HG03575 (cell line): ENCODE data around the gene INPP5D.
"Not testable (repeated sequence)": the region's sequence is repeated elsewhere in the genome, so short reads cannot be mapped to it uniquely, and the experiment has no call there.

Experiments used
- ATAC-seq: cut with Tn5 transposase; IDR thresholded peaks from one replicate; pipeline ENCODE4 v1.9.1; 2021; ENCODE audit not compliant: unreplicated experiment, insufficient number of reproducible peaks, low FRiP score; ENCODE audit errors: extremely low read depth

The INPP5D gene

DNA sequence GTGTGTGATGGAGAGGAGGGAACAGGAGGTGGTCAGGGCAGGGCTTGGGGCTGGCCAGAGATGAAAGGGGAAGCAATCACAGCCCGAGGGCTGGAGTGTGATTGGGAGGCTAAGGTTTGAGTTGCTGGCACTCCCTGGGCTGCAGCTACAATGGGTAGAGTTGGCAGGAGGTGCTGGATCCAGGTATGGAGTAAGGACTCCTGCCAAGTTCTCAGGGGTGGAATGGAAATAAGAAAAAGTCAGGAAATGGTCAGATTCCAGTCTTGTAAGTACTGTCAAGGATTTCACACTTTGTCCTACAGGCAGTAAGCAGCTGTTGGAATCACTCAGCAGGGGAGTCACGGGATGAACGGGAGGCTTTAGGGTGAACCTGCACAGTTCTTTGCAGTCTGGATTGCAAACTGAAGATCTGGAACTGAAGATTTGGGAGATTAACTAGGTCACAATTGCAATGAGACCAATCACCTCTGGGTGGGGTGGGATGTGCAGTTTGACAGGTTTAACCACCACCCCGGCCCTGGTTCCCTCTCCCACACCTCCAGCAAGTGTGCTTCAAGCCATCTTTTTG, 10.9 kb upstream of the INPP5D start:
- no peak for ATAC-seq

- no peak for ATAC-seq
These were observed 8.6 kb upstream of the INPP5D start for GRCh38 chr2:233051241-233052149.

GRCh38 chr2:233052517-233052916, 7.6 kb upstream of the INPP5D start:
- ATAC-seq: not testable (repeated sequence)

DNA sequence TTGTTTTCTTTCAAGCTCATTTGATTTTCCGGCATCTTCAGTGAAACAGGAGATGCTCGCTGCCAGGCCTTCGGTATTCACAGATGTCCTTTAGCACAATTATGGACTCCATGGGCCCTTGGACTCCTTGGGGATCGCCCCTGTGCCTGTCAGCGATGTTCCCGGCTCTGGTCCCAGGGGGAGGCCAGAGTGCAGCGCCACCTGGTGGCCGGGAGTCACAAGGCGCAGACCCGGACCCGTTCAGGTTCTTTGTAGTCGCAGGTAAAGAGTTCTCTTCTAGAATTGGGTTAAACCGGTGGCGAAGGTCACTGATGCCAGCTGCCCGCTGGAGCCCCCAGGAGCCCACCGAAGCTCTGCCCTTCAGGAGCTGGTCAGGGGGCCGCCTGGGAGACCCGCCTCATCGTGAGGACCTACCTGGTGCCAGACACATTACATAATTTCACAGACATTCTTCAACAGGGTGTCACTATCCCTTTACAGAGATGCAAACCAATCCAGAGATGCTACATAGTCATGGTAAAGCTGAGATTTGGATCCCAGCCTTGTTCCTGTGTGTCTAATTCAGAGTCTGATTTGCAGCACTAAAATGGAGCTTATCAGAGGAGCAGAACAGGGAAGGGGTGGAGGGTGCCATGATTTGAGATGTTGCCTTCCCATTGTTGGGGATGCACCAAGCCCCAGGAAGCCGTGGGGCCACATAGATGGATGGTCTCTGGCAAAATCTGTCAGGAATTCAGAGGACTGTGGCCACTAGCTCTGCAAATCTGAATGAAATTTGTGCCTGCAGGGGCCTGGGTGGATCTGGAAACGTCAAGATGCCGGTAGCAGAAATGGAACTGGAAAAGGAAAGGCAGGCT, 6.0 kb upstream of the INPP5D start:
- ATAC-seq: no peak

- ATAC-seq: no peak
These were observed 4.8 kb upstream of the INPP5D start for GRCh38 chr2:233055362-233055761.

DNA sequence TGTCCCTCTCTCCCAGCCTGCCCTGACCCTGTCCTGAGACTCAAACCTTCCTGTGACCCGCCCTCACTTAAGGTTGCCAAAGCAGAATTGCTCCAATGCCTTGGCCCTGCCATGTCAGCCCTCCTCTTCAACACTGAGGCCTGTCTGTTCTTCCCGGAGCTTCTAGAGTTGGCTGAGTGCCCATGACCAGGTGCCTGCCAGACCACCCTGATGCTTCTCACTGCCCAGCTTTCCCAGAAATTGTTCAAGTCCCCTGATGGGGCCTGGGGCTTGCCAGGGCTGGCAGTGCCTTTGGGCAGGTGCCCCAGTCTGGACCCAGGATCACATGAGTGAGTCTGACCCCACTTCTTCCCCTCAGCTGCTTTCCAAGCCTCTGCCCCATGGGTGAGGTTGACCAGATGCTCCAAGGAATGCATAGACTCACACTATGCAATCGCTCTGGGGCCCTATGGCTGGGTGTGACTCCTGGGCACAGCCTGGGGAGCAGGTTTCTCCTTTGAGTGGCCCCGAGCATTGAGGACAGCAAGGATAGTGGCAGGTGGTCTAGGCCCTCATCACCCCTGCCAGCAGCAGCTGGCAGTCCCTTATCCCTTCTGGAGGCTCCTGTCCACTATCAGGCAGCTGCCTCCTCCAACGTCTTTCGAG, 3.1 kb upstream of the INPP5D start:
- ATAC-seq: no peak

GRCh38 chr2:233058717-233059546, 1.2 kb upstream of the INPP5D start:
- no peak for ATAC-seq

DNA sequence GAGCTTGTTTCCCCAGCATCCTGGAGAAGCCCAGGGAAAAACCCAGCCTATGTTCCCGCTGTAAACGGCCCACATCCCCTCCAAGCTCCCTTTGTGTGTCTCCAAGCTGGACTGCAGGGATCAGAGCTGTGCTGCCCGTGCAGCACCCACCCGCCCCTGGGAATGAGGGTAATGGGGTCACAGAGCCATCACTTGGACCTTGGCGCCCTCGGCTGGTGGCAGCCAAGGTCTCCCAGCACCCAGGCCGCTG, 670 bp upstream of the INPP5D start:
- no peak for ATAC-seq

GRCh38 chr2:233060501-233060979, 398 bp downstream of the INPP5D start:
- no peak for ATAC-seq

DNA sequence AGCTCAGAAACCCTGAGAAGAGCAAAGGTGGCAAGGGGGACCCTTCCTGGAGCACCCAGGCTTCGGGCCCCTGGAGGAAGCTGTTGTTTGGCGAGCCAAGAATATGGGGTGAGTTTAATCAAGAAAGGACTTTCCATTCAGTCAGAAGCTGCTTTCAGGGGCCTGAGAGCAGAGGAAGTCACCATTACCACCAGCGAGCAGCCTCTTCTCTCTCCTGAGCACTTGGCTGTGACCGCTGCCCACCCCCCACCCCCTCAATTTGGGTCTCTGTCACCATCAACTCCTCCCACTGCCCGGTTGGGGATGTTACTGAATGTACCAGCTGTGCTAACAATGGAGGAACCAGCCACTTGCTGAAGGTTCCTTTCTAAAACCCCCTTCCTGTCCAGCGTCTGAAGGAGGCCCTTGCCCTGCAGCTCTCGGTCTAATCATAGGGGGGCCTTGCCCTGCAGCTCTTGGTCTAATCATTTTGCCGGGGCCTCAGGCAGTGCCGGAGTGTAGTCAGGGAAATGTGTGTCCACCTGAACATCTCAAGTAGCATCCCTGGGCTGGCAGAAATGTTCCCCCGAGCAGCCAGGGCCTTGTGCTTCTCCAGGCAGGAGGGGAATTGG, 943 bp downstream of the INPP5D start:
- no peak for ATAC-seq

- no peak for ATAC-seq
These were observed 1.7 kb downstream of the INPP5D start for GRCh38 chr2:233061591-233062450.

DNA sequence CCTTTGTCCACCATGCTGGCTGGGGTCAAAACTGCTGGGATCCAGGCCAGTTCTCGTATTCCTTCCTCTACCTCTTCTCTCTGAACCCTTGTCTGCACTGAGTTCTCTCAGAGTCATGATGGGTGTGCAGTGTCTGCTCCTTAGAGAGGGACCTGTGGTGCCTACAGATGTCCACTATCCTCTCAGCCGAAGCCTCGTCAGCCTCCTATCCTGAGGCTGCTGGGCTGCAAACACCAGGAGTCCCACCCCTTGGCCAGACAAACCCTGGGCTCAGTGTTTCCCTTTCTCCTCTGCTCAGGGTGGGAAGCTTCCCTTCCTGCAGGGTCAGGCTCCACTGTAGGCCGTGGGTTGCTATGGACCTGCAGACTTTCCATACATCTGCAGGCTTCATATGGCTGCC, 2.3 kb downstream of the INPP5D start:
- ATAC-seq: no peak

DNA sequence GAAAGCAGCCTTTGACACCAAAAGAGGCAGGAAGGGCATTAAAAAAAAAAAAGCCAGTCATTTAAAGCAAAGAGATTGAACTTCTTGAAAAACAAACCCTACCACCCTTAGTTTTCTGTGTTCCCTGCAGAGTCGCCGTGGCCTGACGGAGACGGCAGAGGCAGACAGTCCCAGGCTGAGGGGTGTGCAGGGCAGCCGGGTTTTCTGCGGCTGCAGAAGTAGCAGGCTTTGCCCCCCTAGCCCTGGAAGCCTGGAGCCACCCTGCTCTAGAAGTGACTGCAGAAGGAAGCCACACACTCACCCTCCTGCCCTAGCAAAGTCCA, 2.8 kb downstream of the INPP5D start:
- no peak for ATAC-seq

- peak; percentile 39 for ATAC-seq
These were observed 3.3 kb downstream of the INPP5D start for GRCh38 chr2:233063269-233063975.

DNA sequence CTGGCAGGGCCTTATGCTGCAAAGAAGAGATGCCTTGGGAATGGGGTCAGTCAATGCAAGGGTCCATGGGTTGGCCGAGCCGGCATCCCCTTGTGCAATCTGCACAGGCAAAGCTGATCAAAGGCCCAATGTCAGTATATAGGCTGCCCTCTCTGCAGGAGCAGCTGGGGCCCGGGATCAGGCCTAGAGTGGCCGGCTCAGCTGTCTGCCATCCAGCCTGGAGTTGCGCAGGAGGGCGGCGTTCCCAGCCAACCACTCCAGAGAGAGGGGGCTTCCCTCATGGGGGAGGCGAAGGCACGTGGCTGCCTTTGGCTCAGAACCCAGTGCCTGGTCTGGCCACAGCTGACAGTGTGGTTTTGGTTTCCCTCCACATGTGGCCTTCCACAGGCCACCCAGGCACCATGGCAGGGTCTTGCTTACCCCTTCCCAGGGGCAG, 3.9 kb downstream of the INPP5D start:
- ATAC-seq: no peak

DNA sequence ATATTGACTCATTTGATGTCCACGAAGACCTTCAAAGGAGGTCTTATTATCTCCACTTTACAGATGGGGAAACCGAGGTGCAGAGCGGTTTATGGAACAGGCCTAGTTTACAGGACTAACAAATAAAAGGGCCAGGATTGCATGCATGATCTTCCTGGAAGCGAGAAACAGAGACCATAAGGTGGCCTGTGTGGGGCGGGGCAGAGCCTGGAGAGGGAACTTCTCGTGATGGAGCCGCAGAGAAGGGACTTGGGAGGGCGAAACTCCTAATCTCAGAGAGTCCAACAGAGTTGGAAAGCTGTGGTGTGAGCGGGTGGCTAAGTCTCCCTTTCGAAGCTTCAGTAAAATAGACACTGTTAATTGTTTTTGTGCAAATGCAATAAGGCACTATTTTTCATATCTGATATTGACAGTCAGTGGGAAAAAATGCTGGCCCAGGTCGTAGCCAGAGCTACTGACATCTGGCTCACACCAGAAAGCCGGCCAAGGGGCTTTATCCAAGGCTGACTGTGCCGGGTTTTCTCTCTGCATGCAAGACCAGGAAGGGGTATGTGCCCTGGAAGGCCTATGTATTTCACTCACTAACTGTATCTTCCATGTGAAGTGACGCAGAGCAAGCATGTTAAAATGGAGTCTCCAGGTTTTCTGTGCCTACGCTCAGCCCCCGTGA, 4.5 kb downstream of the INPP5D start:
- no peak for ATAC-seq
